ENCODE data around the gene G6PD.
"Not testable (repeated sequence)": the region's sequence is repeated elsewhere in the genome, so short reads cannot be mapped to it uniquely, and the experiment has no call there.

- TF ChIP-seq TCF12 (IDR thresholded peaks at IDR 0.05; ENCODE audit: low read depth, low read length); BRCA1 (IDR thresholded peaks at IDR 0.05; ENCODE audit: low read depth, low read length); CTCF (IDR thresholded peaks at IDR 0.05; ENCODE audit: control extremely low read depth in 1 of 3, insufficient read depth in 1 of 3, low read depth in 1 of 3, low read length in 3 of 3); GABPA (IDR thresholded peaks at IDR 0.05; ENCODE audit: borderline replicate concordance, insufficient read depth, low read length); EZH2 (IDR thresholded peaks at IDR 0.05; ENCODE audit: low read depth, low read length, severe bottlenecking): not testable (repeated sequence)
Observed at GRCh38 chrX:154590415-154590814, 43.8 kb upstream of the G6PD start.

All from H1 (cell line).